PC-9 (cell line): ENCODE results near the gene TLCD3B.

Source experiments
- EZH2 ChIP-seq: fragments of 200-600 bp; sonication (generic); IDR thresholded peaks from 2 replicates; pipeline ENCODE4 v1.8.0; 2017; ENCODE audit warnings: antibody characterized with exemption, low read depth
- TF ChIP-seq, protein P1 (sequence below): fragments of 200-600 bp; sonication (generic); conservative IDR thresholded peaks from 2 replicates; pipeline ENCODE4 v1.6.1; 2017; ENCODE audit warnings: mixed run types, antibody characterized with exemption, mild to moderate bottlenecking, moderate library complexity

DNA sequence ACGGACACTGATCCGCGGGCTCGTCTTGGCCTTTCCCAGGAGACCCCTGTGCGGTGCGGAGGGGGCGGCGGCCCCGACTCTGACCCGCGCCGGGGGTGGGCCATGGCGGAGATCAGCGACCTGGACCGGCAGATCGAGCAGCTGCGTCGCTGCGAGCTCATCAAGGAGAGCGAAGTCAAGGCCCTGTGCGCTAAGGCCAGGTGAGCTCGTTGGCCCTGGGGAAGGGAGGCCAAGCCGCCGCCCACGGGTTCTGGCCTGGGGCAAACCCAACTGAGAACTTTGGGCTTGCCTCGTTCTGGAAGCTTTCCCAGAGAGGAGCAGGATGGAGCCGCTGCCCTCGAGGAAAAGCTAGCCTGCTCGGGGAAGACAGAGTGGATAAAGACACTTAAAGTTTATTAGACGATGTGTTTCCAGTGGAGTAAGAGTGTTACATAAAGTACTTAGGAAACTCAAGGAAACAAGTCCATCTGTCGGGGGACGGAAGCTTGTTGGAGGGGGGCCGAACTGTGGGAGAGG, 45.3 kb upstream of the TLCD3B start:
- TF ChIP-seq, protein P1, sequence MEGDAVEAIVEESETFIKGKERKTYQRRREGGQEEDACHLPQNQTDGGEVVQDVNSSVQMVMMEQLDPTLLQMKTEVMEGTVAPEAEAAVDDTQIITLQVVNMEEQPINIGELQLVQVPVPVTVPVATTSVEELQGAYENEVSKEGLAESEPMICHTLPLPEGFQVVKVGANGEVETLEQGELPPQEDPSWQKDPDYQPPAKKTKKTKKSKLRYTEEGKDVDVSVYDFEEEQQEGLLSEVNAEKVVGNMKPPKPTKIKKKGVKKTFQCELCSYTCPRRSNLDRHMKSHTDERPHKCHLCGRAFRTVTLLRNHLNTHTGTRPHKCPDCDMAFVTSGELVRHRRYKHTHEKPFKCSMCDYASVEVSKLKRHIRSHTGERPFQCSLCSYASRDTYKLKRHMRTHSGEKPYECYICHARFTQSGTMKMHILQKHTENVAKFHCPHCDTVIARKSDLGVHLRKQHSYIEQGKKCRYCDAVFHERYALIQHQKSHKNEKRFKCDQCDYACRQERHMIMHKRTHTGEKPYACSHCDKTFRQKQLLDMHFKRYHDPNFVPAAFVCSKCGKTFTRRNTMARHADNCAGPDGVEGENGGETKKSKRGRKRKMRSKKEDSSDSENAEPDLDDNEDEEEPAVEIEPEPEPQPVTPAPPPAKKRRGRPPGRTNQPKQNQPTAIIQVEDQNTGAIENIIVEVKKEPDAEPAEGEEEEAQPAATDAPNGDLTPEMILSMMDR, result no peak
- no peak for TF ChIP-seq EZH2
